Activated CD4-positive, alpha-beta T cell treated with anti-CD3 and anti-CD28 coated beads, Interleukin-2, amount 10 ng/mL, durations not matched to agents 7 days and 5 days (primary cell): ENCODE measurements around the gene NFRKB. TPM values are rescaled to one million over a fixed set of nuclear protein-coding genes. Genes with fewer than 3 reads are reported as not detected.
"Not testable (repeated sequence)": the region's sequence is repeated elsewhere in the genome, so short reads cannot be mapped to it uniquely, and the experiment has no call there.

Source experiments
- CTCF ChIA-PET: fragments of 350-600 bp; sonication (Branson Sonifier 250); formaldehyde crosslinking; loops from one replicate; lab custom pipeline; 2021; ENCODE audit warnings: antibody characterized with exemption; lab: Charles Lee
- POLR2A ChIA-PET: fragments of 350-600 bp; sonication (Branson Sonifier 250); formaldehyde crosslinking; loops from one replicate; lab custom pipeline; 2021; ENCODE audit warnings: antibody characterized with exemption; lab: Charles Lee
- DNase-seq: peaks from one replicate; pipeline ENCODE4 v3.0.0-alpha.2; 2020
- H3K27ac Mint-ChIP-seq: one replicate; pipeline ENCODE4 v1.8.0; 2021; ENCODE audit warnings: mild to moderate bottlenecking, moderate library complexity, mixed read lengths
- H3K27me3 Mint-ChIP-seq: one replicate; pipeline ENCODE4 v1.8.0; 2021; ENCODE audit warnings: mixed read lengths
- H3K36me3 Mint-ChIP-seq: one replicate; pipeline ENCODE4 v1.8.0; 2021; ENCODE audit warnings: low read depth, mixed read lengths
- H3K4me1 Mint-ChIP-seq: one replicate; pipeline ENCODE4 v1.8.0; 2021; ENCODE audit warnings: mixed read lengths
- H3K4me3 Mint-ChIP-seq: one replicate; pipeline ENCODE4 v1.8.0; 2021; ENCODE audit warnings: mild to moderate bottlenecking, moderate library complexity, mixed read lengths
- H3K9me3 Mint-ChIP-seq: one replicate; pipeline ENCODE4 v1.8.0; 2021; ENCODE audit warnings: mixed read lengths
- total RNA-seq, 2 experiments: library from RNA; stranded (reverse); gene quantifications; one replicate each; pipeline ENCODE4 v1.2.3, GENCODE V29; 2021

NFRKB gene
- total RNA-seq, 2 experiments from 2014 or later = 37.4 to 43.2 TPM

- Mint-ChIP-seq H3K36me3 (peaks cover 81% of the 10 kb centered on the region), H3K4me3 (no peak overlapping the region), H3K27me3 (no peaks in the 10 kb centered on the region), H3K27ac (no peak overlapping the region), H3K4me1 (peaks cover 24% of the 10 kb centered on the region), H3K9me3 (no peaks in the 10 kb centered on the region)
- ChIA-PET CTCF (interaction anchor here (0.6 kb wide), 1 partner anchor 399 kb away, joined by 5 read pairs; no protein-coding TSS in a partner anchor), POLR2A (no interaction called here)
- no peak for DNase-seq
These were observed 10.8 kb downstream of the NFRKB start for GRCh38 chr11:129884581-129884980.

GRCh38 chr11:129881570-129882170, 13.7 kb downstream of the NFRKB start:
- no peak overlapping the region for H3K4me3 Mint-ChIP-seq
- H3K9me3 Mint-ChIP-seq = no peaks in the 10 kb centered on the region
- peaks cover 78% of the 10 kb centered on the region for H3K36me3 Mint-ChIP-seq
- no peaks in the 10 kb centered on the region for H3K4me1 Mint-ChIP-seq
- DNase-seq = peak; percentile 59
- ChIA-PET POLR2A (no interaction called here), CTCF (interaction anchor here (0.9 to 1.8 kb wide), 3 partner anchors 10 to 31 kb away, joined by 4 to 5 read pairs (median 4); no protein-coding TSS in a partner anchor)
- H3K27me3 Mint-ChIP-seq = no peaks in the 10 kb centered on the region
- no peak overlapping the region for H3K27ac Mint-ChIP-seq

- Mint-ChIP-seq H3K4me1 (no peaks in the 10 kb centered on the region), H3K27me3 (no peaks in the 10 kb centered on the region), H3K4me3 (no peak overlapping the region), H3K9me3 (no peaks in the 10 kb centered on the region), H3K36me3 (peaks cover 73% of the 10 kb centered on the region), H3K27ac (no peak overlapping the region)
- DNase-seq = no peak
- ChIA-PET POLR2A (no interaction called here), CTCF (no interaction called here)
These were observed 15.1 kb downstream of the NFRKB start for GRCh38 chr11:129880311-129880710.

- Mint-ChIP-seq H3K4me3 (no peak overlapping the region), H3K27ac (no peak overlapping the region), H3K27me3 (no peaks in the 10 kb centered on the region), H3K9me3 (no peaks in the 10 kb centered on the region), H3K36me3 (peaks cover 66% of the 10 kb centered on the region), H3K4me1 (peaks cover 5% of the 10 kb centered on the region)
- CTCF ChIA-PET = interaction anchor here (0.7 to 1.0 kb wide), 2 partner anchors 10 to 16 kb away, joined by 3 to 5 read pairs; no protein-coding TSS in a partner anchor
- no peak for DNase-seq
- POLR2A ChIA-PET = no interaction called here
These were observed 23.5 kb downstream of the NFRKB start for GRCh38 chr11:129871914-129872313.

- POLR2A ChIA-PET, H3K27ac Mint-ChIP-seq, H3K4me3 Mint-ChIP-seq, H3K27me3 Mint-ChIP-seq, CTCF ChIA-PET, H3K9me3 Mint-ChIP-seq, DNase-seq: not testable (repeated sequence)
- H3K4me1 Mint-ChIP-seq = peaks cover 17% of the 10 kb centered on the region
- peaks cover 79% of the 10 kb centered on the region for H3K36me3 Mint-ChIP-seq
These were observed 26.8 kb downstream of the NFRKB start for GRCh38 chr11:129868626-129869025.

- ChIA-PET CTCF (interaction anchor here (5.2 kb wide), 1 partner anchor 8 kb away, joined by 13 read pairs; no protein-coding TSS in a partner anchor), POLR2A (no interaction called here)
- peaks cover 29% of the 10 kb centered on the region for H3K4me1 Mint-ChIP-seq
- no peak for DNase-seq
- H3K27ac Mint-ChIP-seq = peak overlapping the region; percentile 4
- H3K27me3 Mint-ChIP-seq = no peaks in the 10 kb centered on the region
- no peak overlapping the region for H3K4me3 Mint-ChIP-seq
- peaks cover 78% of the 10 kb centered on the region for H3K36me3 Mint-ChIP-seq
- H3K9me3 Mint-ChIP-seq = no peaks in the 10 kb centered on the region
These were observed 29.1 kb downstream of the NFRKB start for GRCh38 chr11:129866311-129866710.

- ChIA-PET CTCF (interaction anchor here (2.8 to 5.2 kb wide), 2 partner anchors 8 to 12 kb away, joined by 12 to 13 read pairs; no protein-coding TSS in a partner anchor), POLR2A (no interaction called here)
- DNase-seq = peak; percentile 17
- H3K4me1 Mint-ChIP-seq = peaks cover 35% of the 10 kb centered on the region
- H3K4me3 Mint-ChIP-seq = no peak overlapping the region
- peak overlapping the region; percentile 4 for H3K27ac Mint-ChIP-seq
- no peaks in the 10 kb centered on the region for H3K27me3 Mint-ChIP-seq
- H3K9me3 Mint-ChIP-seq = no peaks in the 10 kb centered on the region
- peaks cover 79% of the 10 kb centered on the region for H3K36me3 Mint-ChIP-seq
These were observed 29.7 kb downstream of the NFRKB start for GRCh38 chr11:129865701-129866100.

GRCh38 chr11:129864811-129865210, 30.6 kb downstream of the NFRKB start:
- Mint-ChIP-seq H3K27me3 (no peaks in the 10 kb centered on the region), H3K4me3 (no peak overlapping the region), H3K27ac (no peak overlapping the region), H3K9me3 (no peaks in the 10 kb centered on the region), H3K4me1 (peaks cover 41% of the 10 kb centered on the region), H3K36me3 (peaks cover 79% of the 10 kb centered on the region)
- ChIA-PET CTCF (interaction anchor here (2.8 to 5.2 kb wide), 2 partner anchors 9 to 11 kb away, joined by 12 to 13 read pairs; no protein-coding TSS in a partner anchor), POLR2A (no interaction called here)
- no peak for DNase-seq

GRCh38 chr11:129861702-129862522, 33.5 kb downstream of the NFRKB start:
- Mint-ChIP-seq H3K4me1 (peaks cover 57% of the 10 kb centered on the region), H3K27me3 (no peaks in the 10 kb centered on the region), H3K9me3 (no peaks in the 10 kb centered on the region), H3K27ac (peak overlapping the region; percentile 92), H3K4me3 (no peak overlapping the region), H3K36me3 (peaks cover 77% of the 10 kb centered on the region)
- CTCF ChIA-PET = interaction anchor here (0.7 to 5.2 kb wide), 2 partner anchors 12 to 402 kb away, joined by 3 to 13 read pairs; no protein-coding TSS in a partner anchor
- POLR2A ChIA-PET = no interaction called here
- no peak for DNase-seq

- Mint-ChIP-seq H3K9me3 (no peaks in the 10 kb centered on the region), H3K4me1 (peaks cover 75% of the 10 kb centered on the region), H3K4me3 (no peak overlapping the region), H3K27ac (peak overlapping the region; percentile 32), H3K36me3 (peaks cover 44% of the 10 kb centered on the region), H3K27me3 (no peaks in the 10 kb centered on the region)
- CTCF ChIA-PET = no interaction called here
- POLR2A ChIA-PET = no interaction called here
- no peak for DNase-seq
These were observed 39.3 kb downstream of the NFRKB start for GRCh38 chr11:129856036-129856435.

GRCh38 chr11:129855086-129855485, 40.3 kb downstream of the NFRKB start:
- no peaks in the 10 kb centered on the region for H3K9me3 Mint-ChIP-seq
- H3K27ac Mint-ChIP-seq = peak overlapping the region; percentile 100
- ChIA-PET POLR2A (no interaction called here), CTCF (interaction anchor here (0.6 kb wide), 1 partner anchor 115 kb away, joined by 3 read pairs; no protein-coding TSS in a partner anchor)
- H3K27me3 Mint-ChIP-seq = no peaks in the 10 kb centered on the region
- no peak overlapping the region for H3K4me3 Mint-ChIP-seq
- peaks cover 70% of the 10 kb centered on the region for H3K4me1 Mint-ChIP-seq
- DNase-seq = no peak
- peaks cover 37% of the 10 kb centered on the region for H3K36me3 Mint-ChIP-seq

GRCh38 chr11:129854232-129854805, 41.1 kb downstream of the NFRKB start:
- CTCF ChIA-PET = interaction anchor here (2.3 kb wide), 1 partner anchor 10 kb away, joined by 12 read pairs; no protein-coding TSS in a partner anchor
- Mint-ChIP-seq H3K36me3 (peaks cover 30% of the 10 kb centered on the region), H3K27ac (peak overlapping the region; percentile 100)

More at GRCh38 chr11:129854232-129854805, 41.1 kb downstream of the NFRKB start:
- Mint-ChIP-seq H3K27me3 (no peaks in the 10 kb centered on the region), H3K4me3 (peak overlapping the region; percentile 53), H3K9me3 (no peaks in the 10 kb centered on the region), H3K4me1 (peaks cover 63% of the 10 kb centered on the region)
- no peak for DNase-seq
- POLR2A ChIA-PET = no interaction called here
